T-helper 2 cell treated with Interferon-gamma antibody and Interleukin-4, amounts not matched to agents 100 ng/mL and 5 ng/mL, for 36 hours (primary cell): ENCODE measurements around the gene APOE. TPM values are rescaled to one million over a fixed set of nuclear protein-coding genes. Genes with fewer than 3 reads are reported as not detected.

Experiments
- intact Hi-C: fragments of 100-400 bp; cut with micrococcal nuclease; formaldehyde crosslinking; loops from one replicate; pipeline ENCODE4 v1.15.1; 2023
- total RNA-seq: library from RNA; stranded (reverse); gene quantifications from 2 replicates; pipeline ENCODE4 v1.2.3, GENCODE V29; 2022

APOE gene
- total RNA-seq, 1 donor from 2014 or later = 0.95 TPM

GRCh38 chr19:44951179-44952159, 45.9 kb downstream of the APOE start:
- intact Hi-C loops = loop anchor here (1.0 kb wide), 1 partner anchor 48 kb away; no protein-coding TSS in a partner anchor

GRCh38 chr19:44954278-44954648, 48.7 kb downstream of the APOE start:
- intact Hi-C loops = loop anchor here (2.0 kb wide), 1 partner anchor 85 kb away; the partner anchor contains the start of gene CLASRP

- intact Hi-C loops = loop anchor here (1.0 to 2.0 kb wide), 3 partner anchors 47 to 84 kb away; partner anchors contain the start of gene CLASRP
These were observed 49.3 kb downstream of the APOE start, which contains the start of gene CLPTM1 for GRCh38 chr19:44954649-44955504. Gene CLPTM1, plus strand, starts transcription at chr19:44955380. Its CDS starts 16 bp downstream, at chr19:44955396.

GRCh38 chr19:44955505-44956439, 50.2 kb downstream of the APOE start:
- intact Hi-C loops = loop anchor here (1.0 to 2.0 kb wide), 3 partner anchors 47 to 83 kb away; partner anchors contain the start of gene CLASRP

- intact Hi-C loops = no loop called here
These were observed 51.9 kb downstream of the APOE start for GRCh38 chr19:44957526-44957925.

GRCh38 chr19:44958090-44958489, 52.5 kb downstream of the APOE start:
- intact Hi-C loops = no loop called here

Other genes with a start within 250 kb of the APOE start
- gene CEACAM19, start 234.3 kb upstream of the APOE start, total RNA-seq = 0.68 and 0.75 TPM in 2 replicates
- gene CEACAM16, start 206.6 kb upstream of the APOE start, total RNA-seq = not detected in 2 replicates
- gene BCL3, start 157.1 kb upstream of the APOE start, total RNA-seq = 65.6 and 68.4 TPM in 2 replicates
- not detected in 2 replicates for gene CBLC, start 127.9 kb upstream of the APOE start, total RNA-seq
- not detected in 2 replicates for gene BCAM, start 96.7 kb upstream of the APOE start, total RNA-seq
- not detected in 2 replicates for gene NECTIN2, start 59.5 kb upstream of the APOE start, total RNA-seq
- 93.5 and 94.2 TPM in 2 replicates for gene TOMM40, start 14.5 kb upstream of the APOE start, total RNA-seq
- 1.3 TPM in 1 of 2 replicates, not detected in the other for gene APOC1, start 8.8 kb downstream of the APOE start, total RNA-seq
- not detected in 2 replicates for gene APOC4, start 36.4 kb downstream of the APOE start, total RNA-seq
- not detected in 2 replicates for gene APOC2, start 40.3 kb downstream of the APOE start, total RNA-seq
- 73.3 and 80.4 TPM in 2 replicates for gene CLPTM1, start 49.6 kb downstream of the APOE start, total RNA-seq
- 33.1 and 35.2 TPM in 2 replicates for gene RELB, start 95.7 kb downstream of the APOE start, total RNA-seq
- gene CLASRP, start 133.2 kb downstream of the APOE start, total RNA-seq = 90.9 and 94.1 TPM in 2 replicates
- 4.1 and 5.0 TPM in 2 replicates for gene ZNF296, start 170.7 kb downstream of the APOE start, total RNA-seq
- 29.8 and 33.7 TPM in 2 replicates for gene GEMIN7, start 173.5 kb downstream of the APOE start, total RNA-seq
- 18.4 and 24.8 TPM in 2 replicates for gene PPP1R37, start 187.4 kb downstream of the APOE start, total RNA-seq